Hepatocyte (in vitro differentiated cells): ENCODE results near the gene GNGT1. TPM values are rescaled to one million over a fixed set of nuclear protein-coding genes. Genes with fewer than 3 reads are reported as not detected.
A peak's percentile ranks its signal among the peaks of the same experiment; 100 is the strongest.

Experiments used
- DNase-seq: peaks from one replicate; pipeline ENCODE4 v3.0.0-alpha.2; 2016; ENCODE audit warnings: low spot score
- H2AFZ ChIP-seq: fragments of 200-600 bp; sonication (generic); 2 replicates; pipeline ENCODE4 v1.6.0; 2016; ENCODE audit warnings: antibody characterized with exemption, mild to moderate bottlenecking
- H3K27ac ChIP-seq: fragments of 200-600 bp; sonication (generic); 2 replicates; pipeline ENCODE4 v1.5.1; 2016; ENCODE audit warnings: mild to moderate bottlenecking
- H3K27me3 ChIP-seq: fragments of 200-600 bp; sonication (generic); 2 replicates; pipeline ENCODE4 v1.6.1; 2016
- H3K36me3 ChIP-seq: fragments of 200-600 bp; sonication (generic); replicated peaks from 2 replicates; pipeline ENCODE4 v1.5.1; 2016; ENCODE audit warnings: low read depth; ENCODE audit not compliant: insufficient read depth
- H3K4me1 ChIP-seq: fragments of 200-600 bp; sonication (generic); 2 replicates; pipeline ENCODE4 v1.5.1; 2016; ENCODE audit warnings: mild to moderate bottlenecking, moderate library complexity; ENCODE audit not compliant: insufficient read depth
- H3K4me2 ChIP-seq: fragments of 200-600 bp; sonication (generic); 2 replicates; pipeline ENCODE4 v1.6.0; 2016
- H3K4me3 ChIP-seq: fragments of 200-600 bp; sonication (generic); 2 replicates; pipeline ENCODE4 v1.5.1; 2016; ENCODE audit warnings: mild to moderate bottlenecking
- H3K79me2 ChIP-seq: fragments of 200-600 bp; sonication (generic); 2 replicates; pipeline ENCODE4 v1.6.0; 2017; ENCODE audit warnings: mild to moderate bottlenecking
- H3K9me2 ChIP-seq: fragments of 200-600 bp; sonication (generic); replicated peaks from 2 replicates; pipeline ENCODE4 v1.6.0; 2017; ENCODE audit warnings: mild to moderate bottlenecking; ENCODE audit not compliant: insufficient read depth
- H3K9me3 ChIP-seq: fragments of 200-600 bp; sonication (generic); 2 replicates; pipeline ENCODE4 v1.5.1; 2016; ENCODE audit warnings: low read depth, mild to moderate bottlenecking
- H4K20me1 ChIP-seq: fragments of 200-600 bp; sonication (generic); 2 replicates; pipeline ENCODE4 v1.6.0; 2016; ENCODE audit warnings: mild to moderate bottlenecking; ENCODE audit not compliant: insufficient read depth, poor library complexity, severe bottlenecking
- CTCF ChIP-seq: fragments of 200-600 bp; sonication (generic); IDR thresholded peaks from 2 replicates; pipeline ENCODE4 v1.5.1; 2016; ENCODE audit warnings: antibody characterized with exemption, mild to moderate bottlenecking; ENCODE audit not compliant: poor library complexity
- EZH2 ChIP-seq: fragments of 200-600 bp; sonication (generic); IDR thresholded peaks from 2 replicates; pipeline ENCODE4 v1.6.1; 2016; ENCODE audit warnings: antibody characterized with exemption, mild to moderate bottlenecking, borderline replicate concordance
- EZH2phosphoT487 ChIP-seq: fragments of 200-600 bp; sonication (generic); IDR thresholded peaks from one replicate; pipeline ENCODE4 v1.6.1; 2018; ENCODE audit warnings: antibody characterized with exemption, mild to moderate bottlenecking, low read depth, moderate library complexity; ENCODE audit not compliant: unreplicated experiment, severe bottlenecking
- WGBS: methylation state at CpG from one replicate; pipeline ENCODE4 v1.1.6; 2016; ENCODE audit warnings: low lambda C conversion rate; ENCODE audit errors: missing lambda C conversion rate; 5-methylcytosine and 5-hydroxymethylcytosine counted together
- polyA plus RNA-seq: library from polyadenylated mRNA; unstranded; fragments of >200 nt; fragmentation: Nextera tagmentation; extraction: Ambion mirVana; gene quantifications from 2 replicates; pipeline ENCODE4 v1.2.1, GENCODE V29; 2016
- total RNA-seq: library from RNA; depleted of rRNA; stranded (reverse); fragments of >200 nt; gene quantifications from 2 replicates; pipeline ENCODE4 v1.2.3, GENCODE V29; 2014

The GNGT1 gene
- total and polyA plus RNA-seq, 2 experiments from 2014 or later, result 0.24 TPM; not detected in 1

- H3K4me3 ChIP-seq, result peak overlapping the region; percentile 6
Observed at GRCh38 chr7:93923296-93923695, 16.9 kb downstream of the GNGT1 start.

GRCh38 chr7:93923942-93924341 lies 17.6 kb downstream of the GNGT1 start:
- H3K27ac ChIP-seq, result no peak overlapping the region
- no peaks in the 10 kb centered on the region for H3K9me3 ChIP-seq
- peak overlapping the region; percentile 6 for H3K4me3 ChIP-seq
- peaks cover 4% of the 10 kb centered on the region for H3K27me3 ChIP-seq
- H4K20me1 ChIP-seq, result no peaks in the 10 kb centered on the region
- H3K9me2 ChIP-seq, result no peaks in the 10 kb centered on the region
- no peak for DNase-seq
- TF ChIP-seq EZH2phosphoT487 (no peak), EZH2 (no peak), CTCF (no peak)
- WGBS, result 23% methylated on average over 1 of the region's 1 CpG
- H2AFZ ChIP-seq, result no peak overlapping the region
- peak overlapping the region; percentile 82 for H3K4me2 ChIP-seq
- no peaks in the 10 kb centered on the region for H3K4me1 ChIP-seq
- H3K36me3 ChIP-seq, result no peaks in the 10 kb centered on the region
- peaks cover 6% of the 10 kb centered on the region for H3K79me2 ChIP-seq

More at GRCh38 chr7:93923296-93923695, 16.9 kb downstream of the GNGT1 start:
- Histone ChIP-seq H3K9me3 (no peaks in the 10 kb centered on the region), H3K9me2 (no peaks in the 10 kb centered on the region), H3K27me3 (peaks cover 4% of the 10 kb centered on the region), H3K27ac (no peak overlapping the region), H3K79me2 (peaks cover 6% of the 10 kb centered on the region), H3K4me2 (peak overlapping the region; percentile 82), H3K36me3 (no peaks in the 10 kb centered on the region), H4K20me1 (no peaks in the 10 kb centered on the region), H2AFZ (no peak overlapping the region), H3K4me1 (no peaks in the 10 kb centered on the region)
- no peak for DNase-seq
- WGBS, result 82% methylated on average over 6 of the region's 6 CpGs
- TF ChIP-seq EZH2 (no peak), CTCF (no peak), EZH2phosphoT487 (no peak)

- Histone ChIP-seq H3K4me2 (no peak overlapping the region), H2AFZ (no peak overlapping the region), H3K4me1 (no peaks in the 10 kb centered on the region), H3K79me2 (peaks cover 6% of the 10 kb centered on the region), H3K4me3 (no peak overlapping the region), H3K9me2 (no peaks in the 10 kb centered on the region), H3K9me3 (no peaks in the 10 kb centered on the region), H3K27ac (no peak overlapping the region), H3K36me3 (no peaks in the 10 kb centered on the region), H4K20me1 (no peaks in the 10 kb centered on the region), H3K27me3 (peaks cover 4% of the 10 kb centered on the region)
- DNase-seq, result no peak
- 82% methylated on average over 1 of the region's 1 CpG for WGBS
- TF ChIP-seq CTCF (no peak), EZH2 (no peak), EZH2phosphoT487 (no peak)
Observed at GRCh38 chr7:93926800-93927199, 20.4 kb downstream of the GNGT1 start.

- TF ChIP-seq CTCF (no peak), EZH2 (no peak), EZH2phosphoT487 (no peak)
- no peak for DNase-seq
- no peaks in the 10 kb centered on the region for H3K36me3 ChIP-seq
- 87% methylated on average over 3 of the region's 3 CpGs for WGBS
- no peaks in the 10 kb centered on the region for H3K9me3 ChIP-seq
- H4K20me1 ChIP-seq, result no peaks in the 10 kb centered on the region
- H3K4me2 ChIP-seq, result no peak overlapping the region
- no peak overlapping the region for H3K27ac ChIP-seq
- H3K79me2 ChIP-seq, result peaks cover 6% of the 10 kb centered on the region
- no peak overlapping the region for H2AFZ ChIP-seq
- no peak overlapping the region for H3K4me3 ChIP-seq
- H3K27me3 ChIP-seq, result no peaks in the 10 kb centered on the region
- H3K4me1 ChIP-seq, result no peaks in the 10 kb centered on the region
- no peaks in the 10 kb centered on the region for H3K9me2 ChIP-seq
Observed at GRCh38 chr7:93927585-93927984, 21.2 kb downstream of the GNGT1 start.
